GM19238 (cell line): ENCODE results near the gene UBE2B.

ENCODE experiments used
- DNase-seq: peaks from one replicate; pipeline ENCODE4 v3.0.0; 2011; ENCODE audit warnings: low spot score; ENCODE audit not compliant: insufficient read length

Gene UBE2B

DNA sequence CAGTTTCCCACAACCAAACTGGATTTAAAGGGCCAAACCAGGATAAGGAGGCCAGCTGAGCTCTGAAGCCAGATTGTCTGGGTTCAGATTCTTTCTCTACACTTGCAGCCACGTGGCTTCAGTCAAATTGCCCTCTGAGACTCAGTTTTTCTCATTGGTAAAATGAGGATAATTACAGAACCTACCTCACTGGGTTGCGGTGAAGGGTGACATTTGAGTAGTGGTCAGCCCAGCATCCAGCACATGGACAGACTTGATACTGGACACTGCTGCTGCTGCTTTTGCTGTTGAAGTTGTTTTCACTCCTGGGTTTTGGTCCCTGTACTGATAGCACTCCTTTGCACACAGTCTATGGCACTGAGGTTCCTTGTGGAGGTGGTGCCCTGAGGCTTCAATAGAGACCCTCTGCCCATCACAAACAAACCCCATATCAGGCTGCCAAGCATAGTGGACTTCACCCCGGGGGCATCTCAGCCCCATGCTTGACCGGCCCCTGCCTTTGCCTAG is 66.0 kb downstream of the UBE2B start:
- no peak for DNase-seq

DNA sequence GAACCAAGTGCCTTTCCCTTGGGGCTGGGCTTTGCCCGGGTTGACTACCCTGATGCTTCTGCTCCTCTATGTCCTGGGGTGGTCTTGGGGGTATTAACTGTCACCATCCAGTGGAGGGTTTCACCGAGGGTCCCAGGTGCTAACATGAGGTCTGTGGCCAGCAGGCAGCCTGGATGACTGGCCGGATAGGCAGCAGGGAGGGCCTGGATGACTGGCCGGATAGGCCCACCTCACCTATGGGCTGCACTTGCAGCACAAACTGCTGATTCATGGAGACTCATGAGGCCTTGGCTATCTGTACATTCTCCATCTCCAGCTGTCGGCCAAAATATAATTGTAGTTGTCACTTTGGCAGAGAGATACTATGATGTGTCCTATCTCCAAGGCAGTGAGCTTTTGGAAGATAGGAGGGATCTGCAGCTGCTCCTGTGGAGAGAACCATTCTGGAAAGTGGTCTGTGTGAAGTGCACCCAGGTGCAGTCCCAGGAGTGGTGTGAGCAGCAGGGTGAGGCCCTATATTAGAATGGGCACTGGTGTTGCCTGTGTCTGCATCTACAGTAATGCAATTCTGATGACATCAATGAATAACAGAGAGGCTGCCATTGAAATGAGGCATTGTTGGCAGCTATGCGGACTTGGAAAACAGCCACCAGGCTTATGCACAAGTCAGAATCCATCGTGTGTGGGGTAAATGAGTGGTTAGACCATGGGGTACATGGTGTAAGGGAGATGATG is 66.6 kb downstream of the UBE2B start:
- no peak for DNase-seq

DNA sequence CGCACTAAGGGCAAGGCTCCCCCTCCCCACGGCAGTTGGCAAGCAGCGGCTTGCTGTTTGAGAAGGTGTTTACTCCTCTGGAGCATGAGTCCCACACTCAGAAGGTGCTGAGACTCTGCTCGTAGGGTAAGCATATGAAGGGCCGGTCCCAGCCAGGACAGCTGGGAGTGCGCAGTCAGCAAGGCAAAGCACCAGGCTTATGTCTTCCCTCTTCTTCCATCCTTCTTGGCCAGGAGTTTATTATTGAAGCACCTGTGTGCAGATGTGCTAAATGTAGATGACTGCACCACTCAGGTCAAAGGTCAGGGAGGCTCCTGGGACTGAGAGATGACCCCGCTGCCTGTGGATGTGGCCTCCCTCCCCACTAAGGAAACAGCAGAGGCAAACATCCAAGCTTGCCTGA is 67.4 kb downstream of the UBE2B start:
- no peak for DNase-seq

DNA sequence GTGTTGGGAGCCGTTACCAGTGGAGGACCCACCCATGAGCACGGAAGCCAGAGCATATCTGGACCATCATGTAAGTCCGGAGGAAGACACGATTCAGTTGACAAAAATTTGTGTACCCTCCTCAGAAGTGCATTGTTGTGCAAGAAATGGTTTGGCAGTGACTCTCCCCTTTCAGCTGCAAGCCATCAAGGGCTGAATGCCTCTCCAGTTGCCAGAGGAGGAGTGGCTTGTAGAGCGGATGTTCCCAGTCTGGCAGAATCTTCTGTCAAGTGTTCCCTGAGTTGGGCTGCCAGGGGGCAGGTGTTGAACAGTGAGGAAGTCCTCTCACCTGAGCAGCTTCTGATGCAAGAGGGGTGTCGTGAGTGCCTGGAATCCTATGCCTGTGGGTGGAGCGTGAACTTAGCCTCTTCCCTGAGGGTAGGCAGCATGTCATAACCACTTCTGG is 67.9 kb downstream of the UBE2B start:
- DNase-seq: no peak

DNA sequence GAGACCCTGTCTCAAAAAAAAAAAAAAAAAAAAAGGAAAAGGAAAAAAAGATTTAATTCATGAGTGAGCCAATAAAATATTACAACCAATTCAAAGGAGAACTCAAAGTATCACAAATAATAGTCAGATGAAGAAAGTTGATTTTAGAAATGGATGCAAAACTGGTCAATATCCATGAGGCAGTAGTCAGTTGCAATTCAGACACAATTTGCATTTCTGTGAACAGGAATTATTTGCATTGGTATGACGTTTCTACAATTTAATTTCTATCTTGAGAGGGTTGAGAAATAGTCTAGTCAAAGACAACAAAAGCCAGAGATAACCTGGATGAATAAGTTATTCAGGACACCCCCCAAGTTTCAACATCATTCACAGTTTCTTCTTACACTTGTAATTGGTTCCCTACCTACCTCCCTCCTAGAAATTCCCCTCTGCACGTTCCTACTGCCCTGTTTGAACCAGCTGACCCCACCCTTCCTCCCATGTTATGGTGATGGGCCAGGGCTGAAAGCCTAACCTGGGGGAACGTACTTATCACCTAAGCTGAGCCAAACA is 68.9 kb downstream of the UBE2B start:
- DNase-seq: no peak
